ENCODE data around the gene IHH. TPM values are rescaled to one million over a fixed set of nuclear protein-coding genes. Genes with fewer than 3 reads are reported as not detected.

The IHH gene
- total and polyA plus RNA-seq, 9 of the 15 experiments (the other 6 are each of a cell fraction or from before 2014, with no cell fraction given): 0.07 TPM; not detected in 8

DNA sequence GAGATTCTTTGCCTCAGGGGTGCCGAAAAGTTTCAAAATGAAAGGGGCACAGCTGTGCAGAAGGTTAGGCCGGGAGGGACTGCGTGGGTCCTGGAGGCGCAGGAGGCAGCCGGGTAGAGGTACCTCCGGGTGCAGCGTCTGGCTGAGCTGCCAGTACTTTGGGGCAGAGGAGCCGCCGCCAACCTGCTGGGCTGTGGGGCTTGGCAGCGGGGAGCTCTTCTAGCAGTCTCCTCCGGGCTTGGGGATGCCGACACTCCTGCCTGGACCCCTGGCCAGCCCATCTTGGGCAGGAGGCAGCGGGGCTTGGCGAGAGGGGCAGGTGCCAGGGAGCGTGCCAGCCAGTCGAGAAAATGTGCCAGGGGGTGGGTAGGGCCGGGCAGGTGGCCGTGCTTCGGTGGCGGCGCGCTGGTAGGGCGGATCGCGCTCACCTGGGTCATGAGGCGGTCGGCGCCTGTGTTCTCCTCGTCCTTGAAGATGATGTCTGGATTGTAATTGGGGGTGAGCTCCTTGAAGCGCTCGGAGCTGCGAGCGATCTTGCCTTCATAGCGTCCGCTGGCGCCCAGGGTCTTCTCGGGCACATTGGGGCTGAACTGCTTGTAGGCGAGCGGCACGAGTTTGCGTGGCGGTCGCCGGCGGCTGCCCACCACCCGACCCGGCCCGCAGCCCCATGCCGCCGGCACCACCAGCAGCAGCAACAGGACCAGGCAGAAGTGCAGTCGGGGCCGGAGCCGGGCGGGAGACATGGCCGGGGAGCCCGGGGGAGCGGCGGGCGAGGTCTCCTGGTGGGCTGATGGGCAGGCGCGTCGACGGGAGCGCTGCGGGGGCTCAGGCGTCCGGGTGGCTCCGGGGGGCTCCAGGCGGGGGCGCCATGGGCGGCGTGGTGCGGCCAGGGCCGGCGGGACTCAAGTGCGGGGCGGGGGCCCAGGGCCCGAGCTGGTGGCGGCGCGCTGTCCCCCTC lies 717 bp downstream of the IHH start:
- Histone ChIP-seq H3K27me3 (ENCODE audit: control insufficient read depth in 2 of 2, insufficient read depth in 2 of 2, low read length in 2 of 2) (peaks cover 11 to 53% of the 10 kb centered on the region in 2 experiments; a peak in 4 of 5 replicates), H3K4me1 (replicated peaks in 1 of 2; ENCODE audit: control insufficient read depth in 2 of 2, insufficient read depth in 2 of 2, low read length in 2 of 2) (peaks cover 0 to 25% of the 10 kb centered on the region in 2 experiments; a peak in 2 of 5 replicates), H2AFZ (ENCODE audit: low read depth, low read length) (no peak overlapping the region), H3K9ac (ENCODE audit: insufficient read depth in 1 of 2, low read depth in 2 of 2, low read length in 2 of 2) (no peak overlapping the region), H4K20me1 (replicated peaks; ENCODE audit: control insufficient read depth, insufficient read depth, low read length) (0 out of 2 replicates have a peak, but pooled peaks cover 6% of the 10 kb centered on the region), H3K27ac (ENCODE audit: extremely low read depth, low read depth, low read length) (no peak overlapping the region), H3K36me3 (ENCODE audit: control insufficient read depth, insufficient read depth, low read length) (no peaks in the 10 kb centered on the region), H3K4me2 (ENCODE audit: insufficient read depth, low read length) (no peak overlapping the region), H3K9me3 (replicated peaks; ENCODE audit: control insufficient read depth, insufficient read depth, low read depth, low read length) (no peaks in the 10 kb centered on the region), H3K79me2 (ENCODE audit: control insufficient read depth, insufficient read depth, low read length) (no peaks in the 10 kb centered on the region), H3K9me1 (ENCODE audit: control insufficient read depth, insufficient read depth, low read length) (no peaks in the 10 kb centered on the region), H3K4me3 (no peak overlapping the region)
- BruUV-seq (replicated peaks): no TSS peak
- FAIRE-seq (no peak), DNase-seq (ENCODE audit: extremely low read depth in 1 of 4, low spot score in 3 of 4) (no peak), ATAC-seq (no peak)
- POLR2A ChIA-PET: no interaction called here
- 50% methylated on average over 9 of the region's 81 CpGs for WGBS (ENCODE audit: insufficient coverage, low coverage, missing lambda C conversion rate)
- intact Hi-C loops (cut with micrococcal nuclease) (loop anchor here (5.0 kb wide), 1 partner anchor 68 kb away; the partner anchor contains the start of gene CRYBA2), in situ Hi-C loops (cut with MboI) (loop anchor here (5.0 kb wide), 1 partner anchor 97 kb away; no protein-coding TSS in a partner anchor)
- CTCF ChIA-PET (ENCODE audit: low intra/inter-chr PET ratio): interaction anchor here (0.6 kb wide), 1 partner anchor 58 kb away, joined by 3 read pairs; no protein-coding TSS in a partner anchor
- no peak for TF ChIP-seq NR2C1 (IDR thresholded peaks at IDR 0.05)
- TF ChIP-seq NR2C1 (tag; IDR thresholded peaks at IDR 0.05): no peak
- no peak for TF ChIP-seq HEY1 (CRISPR knock-in tag; IDR thresholded peaks at IDR 0.05; ENCODE audit: borderline replicate concordance)
- TF ChIP-seq PML (IDR thresholded peaks at IDR 0.05; ENCODE audit: low read length): no peak
- TF ChIP-seq BRCA1 (IDR thresholded peaks at IDR 0.05): no peak
- no peak for TF ChIP-seq BRCA1 (CRISPR knock-in tag; IDR thresholded peaks at IDR 0.05)
- no peak for TF ChIP-seq SIX5 (IDR thresholded peaks at IDR 0.05; ENCODE audit: borderline replicate concordance in 1 of 2, insufficient read depth in 1 of 2, low read depth in 1 of 2, low read length in 2 of 2)
- TF ChIP-seq BCOR (IDR thresholded peaks at IDR 0.05): no peak
- no peak for TF ChIP-seq ZNF79 (CRISPR knock-in tag; IDR thresholded peaks at IDR 0.05; ENCODE audit: low read depth)
- no peak for TF ChIP-seq LCOR (CRISPR knock-in tag; IDR thresholded peaks at IDR 0.05)
- no peak for TF ChIP-seq CREB5 (CRISPR knock-in tag; IDR thresholded peaks at IDR 0.05)
- TF ChIP-seq DNMT1 (IDR thresholded peaks at IDR 0.05): no peak
- no peak for TF ChIP-seq GATAD2B (IDR thresholded peaks at IDR 0.05; ENCODE audit: borderline replicate concordance)
- no peak for TF ChIP-seq MED1 (CRISPR knock-in tag; IDR thresholded peaks at IDR 0.05; ENCODE audit: borderline replicate concordance)
- no peak for TF ChIP-seq NCOA1 (IDR thresholded peaks at IDR 0.05; ENCODE audit: low read depth)
